Left lobe of liver (tissue), 2 donors: Measurements from ENCODE around the gene FCGBP. TPM values are rescaled to one million over a fixed set of nuclear protein-coding genes. Genes with fewer than 3 reads are reported as not detected.

Experiments used
- ATAC-seq: fragments of 200-7000 bp; cut with Tn5 transposase; one replicate; pipeline ENCODE4 v1.9.1; 2020; ENCODE audit warnings: mild to moderate bottlenecking, moderate library complexity
- DNase-seq: peaks from one replicate; pipeline ENCODE4 v3.0.0-alpha.2; 2020; ENCODE audit warnings: low spot score
- total RNA-seq: library from RNA; stranded (reverse); gene quantifications from one replicate; pipeline ENCODE4 v1.2.1, GENCODE V29; 2021
- donor health status: DM: no; HTN: no; CAD: no; lungs with moderate emphysema.
- donor health status: DM: no; HTN: yes; CAD: no.

The FCGBP gene
- total RNA-seq, 1 donor from 2014 or later: 7.3 TPM

DNA sequence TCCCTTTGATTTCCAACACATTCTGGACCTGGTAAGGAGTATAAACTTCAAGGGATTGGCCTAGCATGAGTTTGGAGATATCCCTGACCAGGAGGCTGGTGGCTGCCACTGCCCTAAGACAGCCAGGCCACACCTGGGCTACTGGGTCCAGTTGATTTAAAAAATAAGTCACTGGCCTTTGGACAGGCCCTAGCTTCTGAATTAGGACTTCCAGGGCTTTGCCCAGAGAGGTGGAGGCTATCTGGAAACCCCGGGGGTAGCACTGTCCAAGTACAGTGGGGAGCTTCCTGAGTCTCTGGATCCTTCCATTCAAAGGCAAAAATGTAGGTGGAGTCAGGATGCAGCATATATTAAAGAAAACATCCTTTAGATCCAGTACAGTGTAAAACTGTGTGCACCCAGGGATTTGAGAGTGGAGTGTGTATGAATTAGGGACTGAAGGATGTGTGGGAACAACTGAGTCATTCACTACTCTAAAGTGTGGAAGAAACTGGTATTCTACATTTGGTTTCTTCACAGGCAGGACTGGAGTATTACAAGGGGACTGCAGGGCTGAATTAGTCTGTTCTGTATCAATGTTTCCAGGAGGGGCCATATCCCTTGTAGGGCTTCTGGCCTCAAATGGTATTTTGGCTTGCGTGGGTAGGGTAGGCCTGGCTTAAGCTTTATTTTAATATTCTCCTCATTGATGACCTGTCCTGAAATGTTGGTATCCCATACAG is 14.8 kb upstream of the FCGBP start:
- DNase-seq: peak; percentile 12
- ATAC-seq: no peak

DNA sequence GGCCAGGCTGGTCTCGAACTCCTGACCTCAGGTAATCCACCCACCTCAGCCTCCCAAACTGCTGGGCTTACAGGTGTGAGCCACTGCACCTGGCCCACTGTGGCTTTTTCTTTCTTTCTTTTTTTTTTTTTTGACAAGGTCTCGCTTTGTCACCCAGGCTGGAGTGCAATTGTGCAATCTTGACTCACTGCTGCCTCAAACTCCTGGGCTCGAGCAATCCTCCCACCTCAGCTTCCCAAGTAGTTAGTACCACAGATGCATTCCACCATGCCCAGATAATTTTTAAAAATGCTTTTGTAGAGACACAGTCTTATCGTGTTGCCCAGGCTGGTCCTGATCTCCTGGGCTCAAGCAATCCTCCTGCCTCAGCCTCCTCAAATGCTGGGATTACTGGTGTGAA is 12.1 kb upstream of the FCGBP start:
- no peak for ATAC-seq
- peak; percentile 3 for DNase-seq

DNA sequence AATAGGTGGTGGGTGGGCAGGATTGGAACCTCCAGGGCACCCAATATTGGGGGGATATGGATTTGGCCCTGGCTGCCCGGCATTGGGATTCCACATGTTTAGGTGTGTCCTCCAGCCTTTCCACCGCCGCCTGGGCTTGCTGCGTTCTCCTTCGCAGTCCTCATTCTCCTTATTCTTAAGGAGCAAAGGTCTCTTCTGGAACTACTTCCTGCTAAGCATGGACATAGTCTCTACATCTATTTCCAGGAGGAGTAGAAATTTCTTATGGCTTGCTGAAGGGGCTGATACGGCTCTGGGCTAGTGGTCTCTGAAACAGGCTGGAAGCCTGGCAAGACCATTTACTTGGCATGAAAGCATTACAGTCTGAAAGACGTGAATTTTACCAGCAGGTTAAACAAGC is 9.2 kb upstream of the FCGBP start:
- DNase-seq (peak; percentile 7), ATAC-seq (no peak)

DNA sequence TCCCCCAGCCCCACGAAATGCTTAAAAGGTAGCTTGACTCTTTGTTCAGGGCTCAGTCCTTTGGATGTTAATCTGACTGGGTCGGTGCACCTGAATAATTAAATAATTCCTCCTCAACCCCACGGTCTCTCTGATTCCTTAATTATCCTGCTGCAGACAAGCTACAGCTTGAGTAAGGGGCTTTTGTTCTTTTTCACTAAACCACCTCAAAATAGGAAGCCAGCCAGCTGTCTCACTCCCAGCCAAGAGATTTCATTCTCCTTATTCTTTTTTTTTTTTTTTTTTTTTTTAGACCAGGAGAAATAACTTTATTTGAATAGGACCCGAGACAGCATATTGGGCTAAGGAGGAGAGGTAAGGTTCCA is 7.9 kb upstream of the FCGBP start:
- DNase-seq (peak; percentile 6), ATAC-seq (no peak)

DNA sequence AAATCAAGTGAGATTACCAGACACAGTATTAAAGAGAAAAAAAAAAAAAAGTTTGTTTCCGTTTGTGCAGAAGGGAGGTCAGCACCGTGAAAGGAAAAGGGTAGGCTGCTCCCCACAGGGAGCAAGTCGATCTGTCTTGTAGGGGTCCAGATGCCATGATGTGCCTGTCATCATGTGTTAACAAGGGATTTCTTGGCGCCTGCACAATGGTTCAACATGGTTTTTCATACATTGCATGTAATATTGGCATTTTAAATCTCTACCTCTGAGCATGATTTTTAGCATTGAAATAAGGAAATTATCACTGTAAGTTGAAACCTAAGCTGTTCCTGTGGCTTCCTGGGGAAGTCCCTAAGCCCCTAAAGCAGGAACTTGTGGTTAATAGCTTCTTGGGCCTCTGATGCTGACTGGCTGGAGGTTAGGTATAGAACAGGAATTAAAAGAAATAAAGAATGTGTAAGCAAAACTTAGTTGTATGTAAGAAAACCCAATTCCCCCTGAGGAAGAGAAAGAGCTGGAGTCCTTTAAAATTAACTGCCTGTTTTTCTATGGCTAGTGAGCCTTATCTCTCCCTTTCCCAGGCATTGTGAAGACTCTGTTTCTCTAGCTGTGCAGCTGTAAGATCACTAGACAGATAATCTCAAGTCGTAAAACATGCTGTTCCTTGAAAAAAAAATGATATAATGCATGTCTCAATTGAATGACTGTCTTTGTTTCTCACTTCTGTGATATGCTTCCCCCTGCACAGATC is 7.4 kb upstream of the FCGBP start:
- peak; percentile 33 for DNase-seq
- ATAC-seq: peak; percentile 36

DNA sequence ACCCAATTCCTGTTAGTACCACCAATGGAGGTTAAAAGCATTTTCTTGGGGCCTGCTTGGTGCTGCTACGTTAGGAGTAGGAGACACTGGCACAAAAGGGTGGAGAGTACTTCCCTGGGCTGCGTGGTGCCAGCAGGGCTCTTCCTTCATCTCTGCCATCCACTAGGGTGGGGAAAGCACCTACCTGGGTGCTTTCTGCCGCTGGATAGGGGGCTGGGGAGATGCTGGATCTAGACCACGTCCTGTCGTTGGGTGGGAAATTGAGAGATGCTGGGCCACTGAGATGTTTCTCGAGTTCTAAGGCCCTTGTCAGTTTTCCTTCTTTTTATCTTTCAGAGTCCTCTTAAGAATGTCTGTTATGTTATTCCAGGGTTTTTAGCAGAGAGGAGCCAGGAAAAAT is 6.7 kb upstream of the FCGBP start:
- peak; percentile 30 for DNase-seq
- no peak for ATAC-seq

DNA sequence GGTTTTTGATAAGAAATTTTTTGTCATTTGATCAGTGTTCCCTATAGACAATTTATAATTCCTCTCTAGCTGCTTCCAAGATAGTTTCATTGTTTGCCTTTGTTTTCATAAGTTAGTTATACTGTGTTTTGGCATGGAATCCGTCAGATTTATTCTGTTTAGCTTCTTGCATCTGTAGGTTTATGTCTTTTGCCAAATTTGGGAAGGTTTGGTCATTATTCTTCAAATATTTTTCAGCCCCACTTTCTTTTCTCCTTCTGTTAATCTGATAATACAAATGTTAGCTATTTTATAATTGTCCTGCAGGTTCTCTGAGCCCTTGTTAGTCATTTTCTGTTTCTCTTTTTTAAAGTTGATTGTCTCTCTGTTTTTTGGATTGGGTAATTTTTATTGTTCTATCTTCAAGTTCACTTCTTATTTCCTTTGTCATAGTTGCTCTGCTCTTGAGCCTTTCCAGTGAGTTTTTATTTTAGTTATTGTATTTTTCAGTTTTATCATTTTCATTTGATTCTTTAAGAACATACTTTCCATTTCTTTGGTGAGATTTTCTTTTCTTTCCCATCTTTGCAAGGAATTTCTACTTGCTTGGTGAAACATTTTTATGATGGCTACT is 5.9 kb upstream of the FCGBP start:
- ATAC-seq (no peak), DNase-seq (no peak)

DNA sequence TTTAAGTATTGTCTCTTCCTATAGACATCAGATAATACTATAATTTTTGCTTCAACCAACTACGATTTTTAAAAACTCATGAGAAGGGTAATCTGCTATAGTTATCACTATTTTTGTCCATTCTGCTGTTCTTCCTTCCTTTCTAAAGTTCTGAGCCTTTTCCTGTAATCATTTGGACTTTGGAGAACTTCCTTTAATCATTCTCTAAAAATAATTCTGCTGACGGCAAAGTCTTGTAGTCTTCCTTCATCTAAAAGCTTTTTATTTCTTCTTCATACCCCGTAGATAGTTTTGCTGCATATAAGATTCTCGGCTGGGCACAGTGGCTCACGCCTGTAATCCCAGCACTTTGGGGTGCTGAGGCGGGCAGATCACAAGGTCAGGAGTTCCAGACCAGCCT is 5.1 kb upstream of the FCGBP start:
- DNase-seq (no peak), ATAC-seq (no peak)

DNA sequence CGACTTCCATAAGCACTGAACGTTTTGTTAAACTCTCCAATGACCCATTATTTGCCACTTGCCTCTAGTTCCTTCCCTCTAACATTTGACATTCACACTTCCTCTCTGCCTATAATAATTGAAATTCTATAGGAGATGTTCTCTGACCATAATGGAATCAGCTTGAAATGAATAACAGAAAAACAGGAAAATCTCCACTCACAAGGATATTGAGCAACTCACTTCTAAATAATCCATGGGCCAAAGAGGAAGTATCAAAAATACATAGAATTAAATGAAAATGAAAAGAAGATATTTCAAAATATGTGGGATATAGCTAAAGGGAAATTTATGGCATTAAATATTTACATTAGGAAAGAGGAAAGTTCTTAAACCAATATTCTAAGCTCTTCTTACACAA is 3.4 kb upstream of the FCGBP start:
- no peak for ATAC-seq
- DNase-seq: no peak

DNA sequence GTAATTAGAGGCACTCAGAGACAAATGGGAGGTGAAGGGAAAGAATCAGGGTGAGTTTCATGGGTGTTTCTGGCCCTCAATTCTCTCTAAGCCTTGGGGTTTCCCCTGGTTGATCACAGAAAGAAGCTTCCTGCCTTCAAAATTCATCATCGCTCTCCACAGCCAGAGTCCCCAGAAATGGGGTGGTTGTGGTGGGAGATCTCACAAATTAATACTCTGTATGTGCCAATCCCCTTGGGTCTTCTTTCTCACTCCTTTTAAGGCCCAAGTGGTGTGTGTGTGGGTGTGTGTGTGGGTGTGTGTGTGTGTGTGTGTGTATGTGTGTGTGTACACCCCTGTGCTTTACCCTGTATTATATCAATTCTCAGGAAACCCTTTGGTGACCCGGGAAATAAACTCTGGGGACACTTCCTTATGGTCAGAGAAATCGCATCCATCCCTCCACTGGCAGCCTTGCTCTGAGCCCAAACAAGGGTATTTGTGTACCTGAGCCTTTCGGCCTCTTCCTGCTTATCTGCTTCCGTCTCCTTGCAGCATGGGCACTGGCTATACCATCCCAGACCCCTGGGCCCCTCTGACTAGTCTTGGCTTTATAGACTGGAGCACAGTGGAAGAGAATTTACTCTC is 2.8 kb upstream of the FCGBP start:
- ATAC-seq (no peak), DNase-seq (peak; percentile 6)

DNA sequence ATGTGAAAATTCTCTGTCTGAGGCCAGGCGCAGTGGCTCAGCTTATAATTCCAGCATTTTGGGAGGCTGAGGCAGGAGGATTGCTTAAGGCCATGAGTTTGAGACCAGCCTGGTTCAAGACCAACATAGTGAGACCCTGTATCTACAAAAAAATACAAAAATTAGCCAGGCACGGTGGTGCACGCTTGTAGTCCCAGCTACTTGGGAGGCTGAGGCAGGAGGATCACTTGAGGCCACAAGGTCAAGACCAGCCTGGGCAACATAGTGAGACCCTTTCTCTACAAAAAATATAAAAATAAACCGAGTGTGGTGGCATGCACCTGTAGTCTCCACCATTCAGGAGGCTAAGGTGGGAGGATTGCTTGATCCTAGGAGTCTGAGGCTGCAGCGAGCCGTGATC is 2.2 kb upstream of the FCGBP start:
- no peak for DNase-seq
- ATAC-seq: no peak

DNA sequence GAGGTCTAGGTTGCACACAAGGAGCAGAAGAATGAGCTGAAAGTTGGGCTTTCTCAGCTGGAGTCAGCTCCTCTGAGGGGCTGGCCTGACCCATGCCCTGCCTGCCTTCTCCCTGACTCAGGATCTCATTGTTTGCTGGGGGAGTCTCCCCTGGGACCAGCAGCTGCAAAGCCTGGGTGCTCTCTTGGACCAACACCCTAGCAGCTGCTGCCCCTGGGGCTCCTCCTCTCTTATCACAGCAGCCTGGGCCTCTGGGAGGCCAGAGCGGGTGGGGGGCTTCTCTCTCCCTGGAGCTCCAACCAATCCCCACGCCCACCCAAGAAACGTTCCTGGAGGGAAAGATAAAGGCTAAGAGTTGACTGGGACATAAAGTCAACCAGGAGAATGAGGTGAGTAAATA is 1.6 kb upstream of the FCGBP start:
- ATAC-seq (no peak), DNase-seq (peak; percentile 12)

DNA sequence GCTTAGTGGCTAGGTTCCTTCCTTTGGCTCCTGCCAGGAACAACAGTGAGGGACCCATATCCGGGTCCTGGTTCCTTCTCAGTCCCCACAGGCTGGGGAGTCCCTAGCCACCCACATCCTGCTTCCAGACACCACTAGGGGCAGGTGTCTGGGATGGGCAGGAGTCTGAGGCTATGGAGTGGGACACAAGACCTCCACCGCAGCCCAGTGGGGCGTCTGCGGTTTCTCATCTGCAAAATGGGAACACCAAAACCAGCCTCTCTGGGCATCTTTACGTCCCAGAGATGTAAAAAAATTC is 879 bp upstream of the FCGBP start:
- no peak for DNase-seq
- ATAC-seq: no peak

DNA sequence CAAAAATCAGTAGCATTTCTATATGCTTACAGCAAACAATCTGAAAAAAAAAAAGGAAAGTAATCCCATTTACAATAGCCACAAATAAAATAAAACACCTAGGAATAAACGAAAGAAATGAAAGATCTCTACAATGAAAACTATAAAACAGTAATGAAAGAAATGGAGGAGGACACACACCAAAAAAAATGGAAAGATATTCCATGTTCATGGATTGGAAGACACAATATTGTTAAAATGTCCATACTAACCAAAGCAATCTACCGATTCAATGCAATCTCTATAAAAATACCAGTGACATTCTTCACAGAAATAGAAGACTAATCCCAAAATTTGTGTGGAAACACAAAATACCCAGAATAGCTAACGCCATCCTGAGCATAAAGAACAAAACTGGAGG is 4.7 kb downstream of the FCGBP start:
- DNase-seq: no peak
- ATAC-seq: no peak

DNA sequence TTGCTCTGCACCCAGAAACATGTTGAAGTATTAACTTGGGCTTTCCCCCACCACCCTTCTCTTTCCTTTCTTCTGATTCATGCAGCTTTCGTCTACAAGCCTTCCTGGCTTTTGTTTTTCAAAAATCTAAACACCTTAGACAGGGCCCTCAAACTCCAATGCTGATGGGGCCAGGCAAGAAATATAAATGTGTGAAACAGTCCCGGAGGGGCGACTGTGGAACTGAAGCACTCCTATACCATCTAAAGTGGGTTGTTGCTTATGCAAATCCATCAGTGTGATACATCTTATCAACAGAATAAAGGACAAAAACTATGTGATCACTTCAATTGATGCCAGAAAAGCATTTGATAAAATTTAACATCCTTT is 6.1 kb downstream of the FCGBP start:
- no peak for DNase-seq

DNA sequence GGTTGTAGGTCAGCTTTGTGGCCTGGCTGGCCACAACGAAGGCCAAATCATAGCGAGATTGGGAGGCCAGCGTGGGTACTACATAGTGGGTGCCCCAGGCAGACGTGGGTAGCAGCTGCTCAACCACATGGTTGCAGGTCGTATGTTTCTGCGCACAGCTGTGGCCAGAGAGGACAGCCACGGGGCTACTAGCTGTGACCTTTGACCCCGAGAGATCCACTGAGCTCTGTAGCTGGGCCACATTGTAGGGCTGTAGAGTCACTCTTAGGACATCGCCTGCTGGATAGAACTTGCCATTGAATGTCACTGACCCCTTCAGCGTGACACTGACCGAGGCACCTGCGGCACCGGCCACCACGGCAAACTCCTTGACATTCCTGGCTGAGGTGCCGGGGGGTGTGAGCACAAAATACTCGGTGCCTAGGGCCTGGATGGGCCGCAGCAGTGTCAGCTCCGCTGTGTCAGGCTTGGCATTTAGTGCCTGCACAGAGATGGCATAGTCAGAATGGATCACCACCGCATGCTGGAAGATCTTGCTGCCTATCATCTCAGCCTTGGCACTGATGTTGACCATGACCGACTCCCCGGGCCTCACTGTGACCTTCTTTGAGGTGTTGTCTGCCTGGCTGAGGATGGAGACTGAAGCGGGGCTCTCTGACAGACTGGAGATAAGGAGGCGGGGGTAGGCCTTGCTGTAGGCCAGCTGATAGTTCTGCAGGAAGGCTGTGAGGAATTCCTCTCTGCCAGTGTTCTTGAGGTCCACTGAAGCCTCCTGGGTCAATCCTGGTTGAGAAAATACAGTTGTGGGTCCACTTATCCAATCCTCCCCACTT is 6.7 kb downstream of the FCGBP start:
- ATAC-seq (no peak), DNase-seq (peak; percentile 39)

More for the DNA sequence above, 6.1 kb downstream of the FCGBP start:
- ATAC-seq: no peak

DNA sequence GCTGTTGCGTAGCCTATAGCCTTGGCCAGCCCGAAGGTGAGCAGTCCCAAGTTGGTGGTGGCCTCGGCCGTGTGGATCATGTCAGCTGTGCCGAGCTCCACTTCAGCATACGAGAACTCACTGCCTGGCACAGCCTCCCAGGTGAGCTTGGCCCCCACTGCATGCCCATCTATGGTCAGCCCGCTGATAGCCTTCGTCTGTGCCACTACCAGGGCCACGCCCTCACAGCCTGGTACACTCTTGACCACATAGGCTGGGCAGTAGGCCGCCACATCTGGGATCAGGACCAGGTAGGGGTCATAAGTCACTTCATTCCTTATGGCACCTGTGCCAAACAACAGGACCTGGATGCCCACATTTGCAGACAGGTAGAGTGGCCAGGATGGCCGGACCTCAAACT is 7.4 kb downstream of the FCGBP start:
- no peak for ATAC-seq

DNA sequence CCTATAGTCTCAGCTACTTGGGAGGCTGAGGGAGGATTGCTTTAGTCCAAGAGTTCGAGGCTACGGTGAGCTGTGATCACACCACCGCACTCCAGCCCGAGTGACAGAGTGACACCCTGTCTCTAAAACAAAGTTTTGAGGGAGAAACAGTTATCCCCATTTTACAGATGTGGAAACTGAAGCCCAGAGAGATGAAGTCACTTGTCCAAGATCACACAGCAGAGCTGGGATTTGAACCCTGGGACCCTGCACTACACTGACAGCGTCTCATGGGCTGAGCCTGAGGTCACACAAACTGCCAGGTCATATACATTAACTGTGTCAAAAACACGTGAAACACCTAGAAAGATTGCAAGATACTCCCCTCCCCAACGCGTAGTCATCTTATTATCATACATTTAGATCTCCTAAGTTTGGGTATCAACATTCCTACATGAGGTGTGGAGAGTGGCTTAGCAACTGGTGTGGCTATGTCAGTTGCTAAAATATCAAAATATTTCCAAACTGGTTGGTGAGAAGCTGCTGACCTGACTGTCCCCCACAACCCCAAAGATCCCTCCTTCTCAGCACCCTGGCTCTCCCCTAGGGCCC is 8.2 kb downstream of the FCGBP start:
- ATAC-seq (no peak), DNase-seq (peak; percentile 6)

More for the DNA sequence above, 7.4 kb downstream of the FCGBP start:
- DNase-seq: peak; percentile 33

DNA sequence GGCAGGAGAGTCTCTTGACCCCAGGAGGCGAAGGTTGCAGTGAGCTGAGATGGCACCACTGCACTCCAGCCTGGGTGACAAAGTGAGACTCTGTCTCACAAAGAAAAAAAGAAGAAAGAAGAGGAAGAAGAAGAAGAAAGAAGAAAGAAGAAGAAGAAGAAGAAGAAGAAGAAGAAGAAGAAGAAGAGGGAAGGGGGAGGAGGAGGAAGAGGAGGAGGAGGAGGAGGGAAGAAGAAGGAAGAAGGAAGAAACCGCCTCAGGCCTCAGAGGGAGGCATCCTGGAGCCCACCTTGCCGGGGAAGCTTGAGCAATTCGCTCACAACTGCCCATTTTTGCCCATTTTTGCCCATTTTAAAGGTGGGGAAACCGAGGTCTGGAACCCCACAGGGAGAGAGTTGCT is 9.5 kb downstream of the FCGBP start:
- ATAC-seq: no peak
- peak; percentile 16 for DNase-seq

DNA sequence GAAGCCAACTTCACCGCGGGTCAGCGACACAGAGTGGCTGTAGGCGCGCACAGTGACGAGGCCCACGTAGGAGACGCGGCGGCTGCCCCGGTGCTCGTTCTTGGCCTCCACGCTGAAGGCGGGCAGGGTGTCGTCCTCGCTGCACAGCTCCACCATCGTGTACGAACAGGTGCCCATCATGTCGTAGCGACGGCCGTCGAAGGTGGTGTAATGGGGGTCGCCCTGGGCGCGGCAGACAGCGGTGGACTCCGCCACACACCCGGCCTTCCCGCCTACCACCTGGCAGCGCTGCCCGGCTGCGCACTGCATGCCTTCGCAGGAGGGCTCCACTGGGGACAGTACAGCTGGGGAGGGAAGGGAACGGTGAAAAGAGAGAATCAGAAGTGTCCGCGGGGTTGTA is 10.0 kb downstream of the FCGBP start:
- no peak for ATAC-seq

DNA sequence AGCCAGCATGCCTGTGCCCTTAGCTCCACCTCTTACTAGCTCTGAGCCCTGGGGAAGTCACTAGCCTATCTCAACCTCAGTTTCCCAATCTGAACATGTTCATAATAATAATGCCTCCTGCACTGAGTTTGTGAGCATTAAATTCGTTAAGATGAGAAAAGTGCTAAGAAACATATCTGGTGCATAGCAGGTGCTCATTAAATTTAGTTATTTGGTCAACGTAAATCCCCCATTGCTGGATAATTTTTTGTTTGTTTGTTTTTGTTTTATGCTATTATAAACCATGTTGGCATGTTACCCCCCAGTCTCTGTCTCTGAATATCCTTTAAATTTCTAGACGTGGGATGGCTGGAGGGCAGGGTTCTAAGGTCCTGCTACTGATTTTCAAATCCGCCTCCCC is 10.6 kb downstream of the FCGBP start:
- ATAC-seq: no peak

More for the DNA sequence above, 10.0 kb downstream of the FCGBP start:
- peak; percentile 35 for DNase-seq

More for the DNA sequence above, 10.6 kb downstream of the FCGBP start:
- no peak for DNase-seq
